SK-N-SH (cell line): Measurements from ENCODE around the gene R3HDM1.

ENCODE experiments used
- CHD2 ChIP-seq: fragments of 150-350 bp; IDR thresholded peaks from 2 replicates; pipeline ENCODE4 v1.6.1; 2018; ENCODE audit warnings: low read length; ENCODE audit not compliant: partially characterized antibody
- CTCF ChIP-seq: fragments of 200-600 bp; sonication (generic); IDR thresholded peaks from 2 replicates; pipeline ENCODE4 v1.6.1; 2017; ENCODE audit warnings: antibody characterized with exemption, mild to moderate bottlenecking, moderate library complexity
- ELF1 ChIP-seq: IDR thresholded peaks from 2 replicates; pipeline ENCODE4 v1.4.0; 2012
- EP300 ChIP-seq, 2 experiments: IDR thresholded peaks; 2 replicates each; pipeline versions ENCODE4 v1.4.0 to v1.6.1; 2012; ENCODE audit warnings: borderline replicate concordance in 1 of 2, low read depth in 1 of 2, low read length in 1 of 2
- EZH2phosphoT487 ChIP-seq: fragments of 200-600 bp; sonication (generic); IDR thresholded peaks from 2 replicates; pipeline ENCODE4 v1.6.1; 2017; ENCODE audit warnings: low read depth, mixed run types, mild to moderate bottlenecking, antibody characterized with exemption, moderate library complexity, borderline replicate concordance
- FOXJ3 ChIP-seq: sonication (generic); formaldehyde crosslinking; IDR thresholded peaks from 2 replicates; pipeline ENCODE4 v1.5.1; 2020; ENCODE audit warnings: mild to moderate bottlenecking, missing genetic modification reagents
- GABPA ChIP-seq: IDR thresholded peaks from 2 replicates; pipeline ENCODE4 v1.4.0; 2012; ENCODE audit warnings: low read depth, mild to moderate bottlenecking
- MXI1 ChIP-seq: IDR thresholded peaks from 2 replicates; pipeline ENCODE4 v1.6.1; 2012; ENCODE audit warnings: mild to moderate bottlenecking, low read depth, low read length, improper control_type of control experiment
- NFIC ChIP-seq: IDR thresholded peaks from 2 replicates; pipeline ENCODE4 v1.4.0; 2012; ENCODE audit warnings: borderline replicate concordance
- POLR2AphosphoS5 ChIP-seq: IDR thresholded peaks from 2 replicates; pipeline ENCODE4 v1.6.1; 2012; ENCODE audit warnings: low read depth, low read length
- RCOR1 ChIP-seq: fragments of 150-350 bp; IDR thresholded peaks from 2 replicates; pipeline ENCODE4 v1.6.1; 2017; ENCODE audit warnings: antibody characterized with exemption, low read length
- REST ChIP-seq: IDR thresholded peaks from 2 replicates; pipeline ENCODE4 v1.6.1; 2012; ENCODE audit warnings: mild to moderate bottlenecking, low read depth, low read length, moderate library complexity
- TAF1 ChIP-seq: IDR thresholded peaks from 2 replicates; pipeline ENCODE4 v1.6.1; 2012; ENCODE audit warnings: low read depth, mild to moderate bottlenecking, low read length, moderate library complexity, borderline replicate concordance
- USF2 ChIP-seq: fragments of 150-350 bp; IDR thresholded peaks from 2 replicates; pipeline ENCODE4 v1.6.1; 2017; ENCODE audit warnings: antibody characterized with exemption, low read length, low read depth, borderline replicate concordance

- TF ChIP-seq RCOR1 (no peak), CTCF (no peak), FOXJ3 (no peak), MXI1 (no peak), ELF1 (no peak), POLR2AphosphoS5 (no peak), REST (no peak), EZH2phosphoT487 (no peak), GABPA (no peak), USF2 (no peak), NFIC (no peak), CHD2 (no peak), EP300 (IDR thresholded peaks at IDR 0.05; ENCODE audit: borderline replicate concordance in 1 of 2, low read depth in 1 of 2, low read length in 1 of 2) (no peak), TAF1 (no peak)
These were observed 133.4 kb downstream of the R3HDM1 start for GRCh38 chr2:135664623-135665068.
